Measurements from ENCODE around the gene CNKSR2.

The CNKSR2 gene

DNA sequence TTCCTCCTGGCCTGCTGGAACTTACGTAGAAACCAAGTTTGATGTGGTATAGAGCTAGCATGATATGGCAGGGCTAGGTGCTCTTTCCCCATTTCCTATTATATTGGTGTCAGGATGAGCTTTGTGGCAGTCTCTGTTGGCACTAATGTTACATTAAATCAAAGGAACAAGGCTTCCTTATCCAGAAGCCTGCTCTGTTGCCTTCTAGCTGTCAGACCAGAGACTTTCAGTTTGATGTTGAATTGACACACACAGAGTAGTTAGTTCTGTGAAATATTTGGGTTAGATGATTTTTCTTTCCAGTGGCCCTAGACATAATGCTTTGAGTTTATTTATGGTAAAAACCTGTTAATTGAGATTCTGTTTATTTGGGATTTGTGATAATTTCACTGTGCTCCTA is 10.0 kb downstream of the CNKSR2 start:
- TF ChIP-seq CTCF (IDR thresholded peaks at IDR 0.05; ENCODE audit: low read depth, low read length, missing control alignments), result no peak
- no peak for DNase-seq (ENCODE audit: low read depth)
- in situ Hi-C loops (cut with HindIII; ENCODE audit: low sequenced_read_pairs), result no loop called here
- no peak overlapping the region for H3K4me3 ChIP-seq (ENCODE audit: low read depth, low read length)

GRCh38 chrX:21394792-21395191 is 20.6 kb downstream of the CNKSR2 start:
- in situ Hi-C loops (cut with HindIII; ENCODE audit: low sequenced_read_pairs), result no loop called here
- H3K4me3 ChIP-seq (ENCODE audit: low read depth, low read length), result no peak overlapping the region
- TF ChIP-seq CTCF (IDR thresholded peaks at IDR 0.05; ENCODE audit: low read depth, low read length, missing control alignments), result no peak
- DNase-seq (ENCODE audit: low read depth), result no peak

GRCh38 chrX:21398426-21398825 is 24.2 kb downstream of the CNKSR2 start:
- DNase-seq (ENCODE audit: low read depth), result no peak
- no peak overlapping the region for H3K4me3 ChIP-seq (ENCODE audit: low read depth, low read length)
- in situ Hi-C loops (cut with HindIII; ENCODE audit: low sequenced_read_pairs), result no loop called here
- no peak for TF ChIP-seq CTCF (IDR thresholded peaks at IDR 0.05; ENCODE audit: low read depth, low read length, missing control alignments)

DNA sequence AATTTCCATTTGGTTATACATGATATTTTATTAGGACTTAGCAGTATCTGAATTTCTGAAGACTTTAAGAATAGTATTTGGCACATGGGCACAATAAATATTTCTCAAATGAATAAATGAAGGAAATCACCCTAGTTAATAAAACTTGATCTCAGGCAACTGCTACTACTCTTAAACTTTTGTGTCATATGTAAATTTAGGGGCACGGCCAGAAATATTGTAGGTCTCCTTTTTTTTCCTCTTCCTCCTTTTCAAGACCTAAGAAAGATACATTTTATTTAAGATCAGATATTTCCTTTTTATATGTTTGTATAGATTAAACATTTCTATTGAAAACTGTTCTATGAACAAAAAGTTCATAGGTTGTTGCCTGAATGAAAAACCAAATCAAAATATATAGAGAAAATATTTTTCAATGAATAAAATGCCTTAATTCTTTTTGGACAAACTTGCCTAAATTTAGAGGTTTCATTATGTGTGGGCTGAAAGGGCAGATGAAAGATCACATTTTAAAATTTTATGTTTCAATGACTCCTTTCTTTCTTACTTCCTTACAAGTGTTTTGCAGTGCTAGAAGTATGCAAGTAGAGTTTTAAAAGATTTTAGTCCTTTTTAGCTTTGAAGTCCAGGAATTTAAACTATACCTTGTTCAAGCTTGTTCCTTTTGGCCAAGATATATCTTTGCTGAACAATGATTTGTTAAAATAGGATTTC is 26.3 kb downstream of the CNKSR2 start:
- no peak overlapping the region for H3K4me3 ChIP-seq (ENCODE audit: low read depth, low read length)
- TF ChIP-seq CTCF (IDR thresholded peaks at IDR 0.05; ENCODE audit: low read depth, low read length, missing control alignments), result no peak
- in situ Hi-C loops (cut with HindIII; ENCODE audit: low sequenced_read_pairs), result no loop called here
- DNase-seq (ENCODE audit: low read depth), result no peak

DNA sequence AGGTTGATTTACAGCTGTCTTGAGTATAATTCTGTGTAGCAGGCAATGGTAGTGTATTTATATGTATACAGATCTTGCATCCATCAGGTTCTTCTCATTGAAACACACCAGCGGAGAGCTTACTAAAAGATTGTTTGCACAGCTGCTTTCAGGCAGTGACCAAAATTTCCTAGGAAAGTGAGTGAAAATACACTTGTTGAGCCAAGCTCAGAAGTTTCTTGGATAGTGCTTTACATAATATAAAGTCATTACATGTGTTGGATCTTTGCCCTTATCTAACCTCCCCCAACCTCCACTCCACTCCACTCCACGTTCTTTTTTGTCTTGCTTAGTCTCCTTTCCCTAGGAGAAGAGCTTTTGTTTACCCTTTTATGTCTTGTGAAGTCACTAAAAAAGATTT is 34.1 kb downstream of the CNKSR2 start:
- no peak for TF ChIP-seq CTCF (IDR thresholded peaks at IDR 0.05; ENCODE audit: low read depth, low read length, missing control alignments)
- in situ Hi-C loops (cut with HindIII; ENCODE audit: low sequenced_read_pairs), result no loop called here
- DNase-seq (ENCODE audit: low read depth), result no peak

GRCh38 chrX:21408788-21409187 is 34.6 kb downstream of the CNKSR2 start:
- DNase-seq (ENCODE audit: low read depth), result no peak
- no peak overlapping the region for H3K4me3 ChIP-seq (ENCODE audit: low read depth, low read length)
- TF ChIP-seq CTCF (IDR thresholded peaks at IDR 0.05; ENCODE audit: low read depth, low read length, missing control alignments), result no peak
- in situ Hi-C loops (cut with HindIII; ENCODE audit: low sequenced_read_pairs), result no loop called here

More for the DNA sequence above, 34.1 kb downstream of the CNKSR2 start:
- H3K4me3 ChIP-seq (ENCODE audit: low read depth, low read length), result no peak overlapping the region

All from astrocyte of the cerebellum (primary cell).